NB4 (cell line): ENCODE measurements around the gene BRPF1.

Experiments
- MYC ChIP-seq: IDR thresholded peaks from 2 replicates; pipeline ENCODE4 v1.6.1; 2011; ENCODE audit warnings: low read depth, low read length
- POLR2A ChIP-seq: IDR thresholded peaks from 2 replicates; pipeline ENCODE4 v1.6.1; 2011; ENCODE audit warnings: mild to moderate bottlenecking; ENCODE audit not compliant: insufficient read length; ENCODE audit errors: extremely low read depth
- TF ChIP-seq, protein P1 (sequence below): IDR thresholded peaks from one replicate; pipeline ENCODE4 v1.5.1; 2012; ENCODE audit warnings: low read depth, low read length
- TF ChIP-seq, protein P2 (sequence below): IDR thresholded peaks from 2 replicates; pipeline ENCODE4 v1.6.1; 2011; ENCODE audit warnings: low read depth, low read length

GRCh38 chr3:9776896-9777693 lies 45.6 kb downstream of the BRPF1 start:
- TF ChIP-seq, protein P1, sequence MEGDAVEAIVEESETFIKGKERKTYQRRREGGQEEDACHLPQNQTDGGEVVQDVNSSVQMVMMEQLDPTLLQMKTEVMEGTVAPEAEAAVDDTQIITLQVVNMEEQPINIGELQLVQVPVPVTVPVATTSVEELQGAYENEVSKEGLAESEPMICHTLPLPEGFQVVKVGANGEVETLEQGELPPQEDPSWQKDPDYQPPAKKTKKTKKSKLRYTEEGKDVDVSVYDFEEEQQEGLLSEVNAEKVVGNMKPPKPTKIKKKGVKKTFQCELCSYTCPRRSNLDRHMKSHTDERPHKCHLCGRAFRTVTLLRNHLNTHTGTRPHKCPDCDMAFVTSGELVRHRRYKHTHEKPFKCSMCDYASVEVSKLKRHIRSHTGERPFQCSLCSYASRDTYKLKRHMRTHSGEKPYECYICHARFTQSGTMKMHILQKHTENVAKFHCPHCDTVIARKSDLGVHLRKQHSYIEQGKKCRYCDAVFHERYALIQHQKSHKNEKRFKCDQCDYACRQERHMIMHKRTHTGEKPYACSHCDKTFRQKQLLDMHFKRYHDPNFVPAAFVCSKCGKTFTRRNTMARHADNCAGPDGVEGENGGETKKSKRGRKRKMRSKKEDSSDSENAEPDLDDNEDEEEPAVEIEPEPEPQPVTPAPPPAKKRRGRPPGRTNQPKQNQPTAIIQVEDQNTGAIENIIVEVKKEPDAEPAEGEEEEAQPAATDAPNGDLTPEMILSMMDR: no peak
- TF ChIP-seq, protein P2, sequence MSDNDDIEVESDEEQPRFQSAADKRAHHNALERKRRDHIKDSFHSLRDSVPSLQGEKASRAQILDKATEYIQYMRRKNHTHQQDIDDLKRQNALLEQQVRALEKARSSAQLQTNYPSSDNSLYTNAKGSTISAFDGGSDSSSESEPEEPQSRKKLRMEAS: no peak
- no peak for TF ChIP-seq MYC
- TF ChIP-seq POLR2A: no peak
